Osteoblast (primary cell): ENCODE measurements around the gene PDPR. TPM values are rescaled to one million over a fixed set of nuclear protein-coding genes. Genes with fewer than 3 reads are reported as not detected.

Experiments used
- DNase-seq: peaks from one replicate; pipeline ENCODE4 v3.0.0; 2011; ENCODE audit warnings: low spot score, mixed read lengths; ENCODE audit not compliant: insufficient read length; ENCODE audit errors: missing footprints
- H2AFZ ChIP-seq: 2 replicates; pipeline ENCODE4 v1.6.0; 2011; ENCODE audit warnings: mild to moderate bottlenecking, low read length
- H3K27ac ChIP-seq: 2 replicates; pipeline ENCODE4 v1.5.1; 2011; ENCODE audit warnings: mild to moderate bottlenecking, low read depth, low read length, moderate library complexity
- H3K27me3 ChIP-seq: 2 replicates; pipeline ENCODE4 v1.6.0; 2012; ENCODE audit warnings: mild to moderate bottlenecking, control low read depth, inconsistent platforms, low read length, moderate library complexity; ENCODE audit not compliant: insufficient read depth
- H3K36me3 ChIP-seq: 2 replicates; pipeline ENCODE4 v1.5.1; 2011; ENCODE audit warnings: mild to moderate bottlenecking, low read length, control low read depth, moderate library complexity; ENCODE audit not compliant: insufficient read depth
- H3K4me1 ChIP-seq: 2 replicates; pipeline ENCODE4 v1.5.1; 2011; ENCODE audit warnings: mild to moderate bottlenecking, low read length, control low read depth, moderate library complexity; ENCODE audit not compliant: insufficient read depth
- H3K4me2 ChIP-seq: 2 replicates; pipeline ENCODE4 v1.6.0; 2011; ENCODE audit warnings: mild to moderate bottlenecking, low read length; ENCODE audit not compliant: insufficient read depth
- H3K4me3 ChIP-seq: fragments of 200-600 bp; sonication (generic); 3 replicates; pipeline ENCODE4 v1.5.1; 2012; ENCODE audit warnings: mild to moderate bottlenecking, low read length, inconsistent platforms; ENCODE audit not compliant: insufficient read depth
- H3K79me2 ChIP-seq: 2 replicates; pipeline ENCODE4 v1.6.0; 2012; ENCODE audit warnings: mild to moderate bottlenecking, low read length, control low read depth, inconsistent platforms; ENCODE audit not compliant: insufficient read depth
- H3K9me3 ChIP-seq: 2 replicates; pipeline ENCODE4 v1.5.1; 2011; ENCODE audit warnings: low read depth, low read length, control low read depth
- H4K20me1 ChIP-seq: 2 replicates; pipeline ENCODE4 v1.6.0; 2012; ENCODE audit warnings: mild to moderate bottlenecking, low read length, control low read depth; ENCODE audit not compliant: insufficient read depth
- total RNA-seq: library from RNA; depleted of rRNA; stranded (reverse); fragments of >200 nt; gene quantifications from 2 replicates; pipeline ENCODE4 v1.2.3, GENCODE V29; 2012
- TF ChIP-seq, protein P1 (sequence below): IDR thresholded peaks from 2 replicates; pipeline ENCODE4 v1.5.1; 2011; ENCODE audit warnings: mild to moderate bottlenecking, low read depth, low read length, moderate library complexity; ENCODE audit errors: extremely low read depth

The PDPR gene
- total RNA-seq, 1 donor: 23.2 TPM

DNA sequence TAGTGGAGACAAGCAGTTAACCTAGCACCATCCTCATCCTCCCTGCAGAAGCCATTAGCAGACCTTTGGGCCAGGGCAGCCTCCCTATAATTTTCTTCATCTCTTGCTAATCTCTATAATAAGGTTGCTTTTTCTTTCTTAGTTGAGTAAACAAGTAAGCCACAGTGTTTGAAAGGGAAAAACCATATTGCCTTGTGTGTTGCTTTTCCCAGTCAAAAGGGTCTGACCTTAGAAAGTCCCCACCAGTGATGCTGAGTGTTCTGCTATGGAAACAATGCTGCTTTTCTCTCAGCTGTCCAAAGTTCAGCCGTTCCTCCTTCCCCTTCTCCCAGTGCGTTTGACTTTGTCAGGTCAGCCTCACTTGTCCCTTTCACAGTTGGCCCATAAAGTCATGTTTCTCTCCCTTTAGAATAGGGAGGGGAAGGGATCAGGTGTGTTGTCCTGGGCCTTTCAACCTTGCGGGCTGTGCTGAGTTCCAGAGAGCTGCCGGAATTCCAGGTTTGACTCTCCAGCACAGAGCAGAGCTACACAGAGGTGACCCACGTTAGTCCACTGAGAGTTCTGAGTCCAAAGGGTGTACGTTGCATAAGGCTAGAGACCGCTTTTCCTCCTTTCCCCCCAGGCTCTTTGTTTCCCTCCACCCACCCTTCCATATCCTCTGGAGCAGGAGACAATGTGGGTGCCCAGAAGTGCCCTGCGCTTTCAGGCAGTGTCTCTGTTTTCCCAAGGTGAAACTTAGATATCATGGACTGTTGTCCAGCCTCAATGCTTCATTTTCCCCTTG lies 43.5 kb downstream of the PDPR start:
- no peak overlapping the region for H3K4me2 ChIP-seq
- no peaks in the 10 kb centered on the region for H3K9me3 ChIP-seq
- no peak overlapping the region for H3K4me3 ChIP-seq
- no peaks in the 10 kb centered on the region for H3K27me3 ChIP-seq
- H3K27ac ChIP-seq: no peak overlapping the region
- H4K20me1 ChIP-seq: peaks cover 2% of the 10 kb centered on the region
- H3K79me2 ChIP-seq: no peaks in the 10 kb centered on the region
- peaks cover 8% of the 10 kb centered on the region for H3K4me1 ChIP-seq
- peaks cover 52% of the 10 kb centered on the region for H3K36me3 ChIP-seq
- H2AFZ ChIP-seq: no peak overlapping the region
- DNase-seq: peak; percentile 25
- TF ChIP-seq, protein P1, sequence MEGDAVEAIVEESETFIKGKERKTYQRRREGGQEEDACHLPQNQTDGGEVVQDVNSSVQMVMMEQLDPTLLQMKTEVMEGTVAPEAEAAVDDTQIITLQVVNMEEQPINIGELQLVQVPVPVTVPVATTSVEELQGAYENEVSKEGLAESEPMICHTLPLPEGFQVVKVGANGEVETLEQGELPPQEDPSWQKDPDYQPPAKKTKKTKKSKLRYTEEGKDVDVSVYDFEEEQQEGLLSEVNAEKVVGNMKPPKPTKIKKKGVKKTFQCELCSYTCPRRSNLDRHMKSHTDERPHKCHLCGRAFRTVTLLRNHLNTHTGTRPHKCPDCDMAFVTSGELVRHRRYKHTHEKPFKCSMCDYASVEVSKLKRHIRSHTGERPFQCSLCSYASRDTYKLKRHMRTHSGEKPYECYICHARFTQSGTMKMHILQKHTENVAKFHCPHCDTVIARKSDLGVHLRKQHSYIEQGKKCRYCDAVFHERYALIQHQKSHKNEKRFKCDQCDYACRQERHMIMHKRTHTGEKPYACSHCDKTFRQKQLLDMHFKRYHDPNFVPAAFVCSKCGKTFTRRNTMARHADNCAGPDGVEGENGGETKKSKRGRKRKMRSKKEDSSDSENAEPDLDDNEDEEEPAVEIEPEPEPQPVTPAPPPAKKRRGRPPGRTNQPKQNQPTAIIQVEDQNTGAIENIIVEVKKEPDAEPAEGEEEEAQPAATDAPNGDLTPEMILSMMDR: no peak

DNA sequence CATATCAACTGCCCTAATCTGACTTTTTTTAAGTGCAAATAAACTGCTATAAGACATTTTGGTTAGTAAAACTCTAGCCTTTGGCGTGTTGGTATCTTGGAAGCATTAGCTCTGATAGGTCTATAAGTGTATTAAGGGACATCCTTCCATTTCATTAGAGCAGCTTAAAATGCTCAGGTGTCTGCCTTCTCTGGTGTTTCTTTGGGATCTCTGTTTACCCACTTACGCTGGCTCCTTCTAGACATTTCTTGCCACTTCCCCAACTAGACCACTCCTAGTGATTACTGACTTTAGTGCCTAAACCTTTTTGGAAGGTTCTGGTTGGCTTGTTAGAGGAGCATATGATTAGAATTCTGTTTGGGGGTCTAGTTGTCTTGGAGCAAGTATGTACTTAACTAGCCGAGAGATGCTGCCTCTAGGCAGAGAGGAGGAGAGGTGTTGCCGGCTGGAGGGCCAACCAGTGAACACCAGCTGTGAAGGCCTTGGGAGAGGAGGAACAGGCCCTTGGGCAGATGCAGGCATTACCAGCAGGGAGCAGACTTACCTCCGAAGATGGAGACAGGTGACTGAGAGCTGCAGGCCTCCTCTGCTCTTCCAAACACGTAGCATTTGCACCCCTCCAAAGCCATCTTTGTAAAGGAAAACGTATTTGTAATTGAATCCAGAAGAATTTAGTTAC lies 44.3 kb downstream of the PDPR start:
- no peak overlapping the region for H3K4me2 ChIP-seq
- H3K27ac ChIP-seq: no peak overlapping the region
- no peaks in the 10 kb centered on the region for H3K9me3 ChIP-seq
- TF ChIP-seq, protein P1: no peak
- H2AFZ ChIP-seq: no peak overlapping the region
- H3K4me3 ChIP-seq: no peak overlapping the region
- DNase-seq: peak; percentile 52
- H3K36me3 ChIP-seq: peaks cover 45% of the 10 kb centered on the region
- H3K79me2 ChIP-seq: no peaks in the 10 kb centered on the region
- H3K27me3 ChIP-seq: no peaks in the 10 kb centered on the region
- H3K4me1 ChIP-seq: peaks cover 8% of the 10 kb centered on the region
- H4K20me1 ChIP-seq: peaks cover 2% of the 10 kb centered on the region

DNA sequence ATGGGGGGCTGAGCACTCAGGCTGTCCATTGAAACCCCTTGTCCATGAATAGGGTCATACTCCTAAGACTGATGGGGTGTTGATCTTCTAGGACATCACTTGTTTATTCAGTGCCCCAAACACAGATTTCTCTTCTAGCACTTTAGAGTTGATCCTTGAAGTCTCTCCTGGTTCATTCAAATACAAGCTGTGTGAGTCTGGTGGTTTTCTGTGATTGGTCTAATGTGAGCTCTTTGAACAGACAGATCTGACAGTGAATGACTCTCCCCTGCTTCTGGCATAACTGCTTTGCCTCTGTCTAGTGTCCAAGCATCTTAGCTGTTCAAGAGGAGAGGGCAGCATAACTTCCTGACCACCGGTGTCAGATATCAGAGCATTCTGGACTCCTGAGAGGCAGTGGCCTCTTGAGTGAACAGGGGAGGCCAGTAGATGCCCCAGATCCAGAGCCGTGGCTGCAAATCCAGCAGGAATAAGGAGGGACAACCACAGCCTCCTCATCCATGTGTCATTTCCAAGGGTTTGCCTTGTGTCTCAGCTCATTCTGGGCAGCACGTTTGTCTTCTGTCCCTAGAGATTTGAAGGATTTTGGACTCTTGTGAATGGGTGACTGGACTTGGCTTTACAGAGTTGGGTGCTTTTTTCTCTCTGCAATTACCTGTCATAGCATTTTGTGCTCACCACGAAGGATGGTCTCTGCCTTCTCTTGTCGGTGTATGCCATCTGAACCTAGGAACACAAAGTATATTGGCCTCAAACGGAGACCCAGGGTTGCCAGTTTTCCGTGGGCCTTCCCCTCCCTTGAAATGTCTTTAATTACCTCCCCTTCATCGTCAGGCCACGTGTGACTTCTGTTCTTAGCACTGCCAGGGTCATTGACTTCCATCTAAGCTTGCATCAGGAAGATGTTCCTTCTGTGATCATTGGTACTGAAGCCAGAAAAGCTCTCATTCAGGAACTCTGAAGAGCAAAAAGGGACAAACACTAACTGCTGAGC lies 45.5 kb downstream of the PDPR start:
- H3K27ac ChIP-seq: no peak overlapping the region
- DNase-seq: peak; percentile 83
- no peaks in the 10 kb centered on the region for H3K79me2 ChIP-seq
- H3K36me3 ChIP-seq: peaks cover 37% of the 10 kb centered on the region
- H2AFZ ChIP-seq: no peak overlapping the region
- H3K4me3 ChIP-seq: no peak overlapping the region
- H3K4me1 ChIP-seq: peaks cover 8% of the 10 kb centered on the region
- no peaks in the 10 kb centered on the region for H3K27me3 ChIP-seq
- peaks cover 2% of the 10 kb centered on the region for H4K20me1 ChIP-seq
- H3K9me3 ChIP-seq: no peaks in the 10 kb centered on the region
- TF ChIP-seq, protein P1: no peak
- no peak overlapping the region for H3K4me2 ChIP-seq
